GM10248 (cell line): Measurements from ENCODE around the gene PAGR1.
"Not testable (repeated sequence)": the region's sequence is repeated elsewhere in the genome, so short reads cannot be mapped to it uniquely, and the experiment has no call there.

Source experiments
- CTCF ChIA-PET: fragments of 300-600 bp; sonication (Branson Sonifier 250); formaldehyde crosslinking; extraction: SDS; loops from one replicate; lab custom pipeline; 2021; ENCODE audit warnings: antibody characterized with exemption; lab: Yijun Ruan, JAX
- POLR2A ChIA-PET: fragments of 350-650 bp; sonication (Branson Sonifier 250); formaldehyde crosslinking; extraction: SDS; loops from one replicate; lab custom pipeline; 2020; ENCODE audit warnings: antibody characterized with exemption; lab: Yijun Ruan, JAX
- DNase-seq: peaks from one replicate; pipeline ENCODE4 v3.0.0; 2012; ENCODE audit errors: extremely low spot score
- TF ChIP-seq, protein P1 (sequence below): IDR thresholded peaks from 2 replicates; pipeline ENCODE4 v1.5.1; 2012; ENCODE audit warnings: mild to moderate bottlenecking, low read depth; ENCODE audit errors: extremely low read depth, missing control alignments, control extremely low read depth

Gene PAGR1

DNA sequence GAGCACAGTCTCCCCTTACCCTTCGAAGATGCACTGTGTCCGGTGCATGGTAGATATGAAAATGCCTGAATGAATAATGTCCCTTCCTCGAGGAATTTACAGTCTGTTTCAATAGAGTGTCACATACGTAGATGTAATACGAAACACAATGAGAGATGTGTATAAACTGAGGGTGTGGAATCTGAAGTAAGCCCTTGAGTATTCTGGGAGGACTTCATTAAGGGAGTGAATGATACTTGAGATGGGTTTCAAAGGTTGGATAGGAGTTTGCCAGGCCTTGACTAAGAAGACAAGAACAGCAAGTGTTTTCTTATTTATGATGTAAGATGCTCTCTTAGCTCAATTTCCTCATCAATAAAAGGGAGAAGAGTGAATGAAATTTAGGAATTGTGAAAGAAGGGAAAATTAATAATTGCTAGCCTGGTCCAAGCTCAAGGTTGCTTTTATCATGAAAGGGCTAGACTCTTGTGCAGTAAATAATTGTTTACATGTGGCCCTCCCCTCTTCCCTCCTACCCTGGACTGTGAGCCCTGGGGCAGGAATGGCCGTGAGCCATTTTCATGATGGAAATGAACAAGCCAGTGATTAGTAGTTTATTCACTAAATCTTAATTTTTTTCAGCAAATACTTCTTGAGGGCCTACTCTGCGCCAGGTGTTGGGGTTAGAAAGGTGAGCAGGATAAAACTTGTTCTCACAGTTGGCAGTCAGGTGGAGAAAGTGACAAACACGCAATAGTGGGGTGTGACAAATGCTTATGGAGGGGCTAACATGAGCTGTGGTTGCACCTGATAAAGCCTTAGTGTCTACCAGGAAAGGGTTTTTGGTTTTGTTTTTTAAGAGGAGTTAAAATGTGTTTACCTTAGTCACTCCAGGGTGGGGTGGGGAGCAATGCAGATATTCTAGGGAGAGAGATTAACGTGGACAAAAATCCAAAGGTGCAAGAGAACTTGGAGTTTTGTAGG is 23.8 kb upstream of the PAGR1 start:
- TF ChIP-seq, protein P1, sequence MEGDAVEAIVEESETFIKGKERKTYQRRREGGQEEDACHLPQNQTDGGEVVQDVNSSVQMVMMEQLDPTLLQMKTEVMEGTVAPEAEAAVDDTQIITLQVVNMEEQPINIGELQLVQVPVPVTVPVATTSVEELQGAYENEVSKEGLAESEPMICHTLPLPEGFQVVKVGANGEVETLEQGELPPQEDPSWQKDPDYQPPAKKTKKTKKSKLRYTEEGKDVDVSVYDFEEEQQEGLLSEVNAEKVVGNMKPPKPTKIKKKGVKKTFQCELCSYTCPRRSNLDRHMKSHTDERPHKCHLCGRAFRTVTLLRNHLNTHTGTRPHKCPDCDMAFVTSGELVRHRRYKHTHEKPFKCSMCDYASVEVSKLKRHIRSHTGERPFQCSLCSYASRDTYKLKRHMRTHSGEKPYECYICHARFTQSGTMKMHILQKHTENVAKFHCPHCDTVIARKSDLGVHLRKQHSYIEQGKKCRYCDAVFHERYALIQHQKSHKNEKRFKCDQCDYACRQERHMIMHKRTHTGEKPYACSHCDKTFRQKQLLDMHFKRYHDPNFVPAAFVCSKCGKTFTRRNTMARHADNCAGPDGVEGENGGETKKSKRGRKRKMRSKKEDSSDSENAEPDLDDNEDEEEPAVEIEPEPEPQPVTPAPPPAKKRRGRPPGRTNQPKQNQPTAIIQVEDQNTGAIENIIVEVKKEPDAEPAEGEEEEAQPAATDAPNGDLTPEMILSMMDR = no peak
- DNase-seq = no peak
- ChIA-PET CTCF (interaction anchor here (1.1 to 4.7 kb wide), 2 partner anchors 11 to 15 kb away, joined by 3 to 41 read pairs; no protein-coding TSS in a partner anchor), POLR2A (no interaction called here)

DNA sequence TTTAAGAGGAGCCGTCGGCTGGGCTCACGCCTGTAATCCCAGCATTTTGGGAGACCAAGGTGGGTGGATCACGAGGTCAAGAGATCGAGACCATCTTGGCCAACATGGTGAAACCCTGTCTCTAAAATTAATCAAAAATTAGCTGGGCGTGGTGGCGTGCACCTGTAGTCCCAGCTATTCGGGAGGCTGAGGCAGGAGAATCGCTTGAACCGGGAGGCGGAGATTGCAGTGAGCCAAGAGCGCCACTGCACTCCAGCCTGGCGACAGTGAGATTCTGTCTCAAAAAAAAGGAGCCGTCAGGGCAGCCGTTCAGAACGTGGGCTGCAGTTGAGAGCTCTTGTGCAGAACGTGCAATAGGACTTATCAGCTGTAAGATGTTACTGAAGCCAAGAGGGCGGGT is 22.8 kb upstream of the PAGR1 start:
- DNase-seq = not testable (repeated sequence)
- CTCF ChIA-PET = interaction anchor here (1.3 to 4.7 kb wide), 3 partner anchors 10 to 29 kb away, joined by 3 to 41 read pairs (median 6); partner anchors contain the start of gene PAGR1

GRCh38 chr16:29794231-29794710 is 21.7 kb upstream of the PAGR1 start:
- TF ChIP-seq, protein P1 = no peak
- CTCF ChIA-PET = interaction anchor here (1.3 to 2.0 kb wide), 3 partner anchors 21 to 103 kb away, joined by 3 to 6 read pairs (median 4); partner anchors contain the start of gene PAGR1
- no peak for DNase-seq
- POLR2A ChIA-PET = interaction anchor here (0.7 kb wide), 1 partner anchor 865 kb away, joined by 3 read pairs; no protein-coding TSS in a partner anchor

More for the DNA sequence above, 22.8 kb upstream of the PAGR1 start:
- POLR2A ChIA-PET = not testable (repeated sequence)

GRCh38 chr16:29802416-29802935 is 13.5 kb upstream of the PAGR1 start:
- no peak for DNase-seq
- TF ChIP-seq, protein P1 = no peak
- POLR2A ChIA-PET = interaction anchor here (0.6 to 0.7 kb wide), 3 partner anchors 12 to 826 kb away, joined by 3 to 6 read pairs (median 3); partner anchors contain the start of gene KIF22
- CTCF ChIA-PET = interaction anchor here (2.0 to 4.3 kb wide), 3 partner anchors 11 to 45 kb away, joined by 5 to 41 read pairs (median 15); partner anchors contain the start of gene KIF22

DNA sequence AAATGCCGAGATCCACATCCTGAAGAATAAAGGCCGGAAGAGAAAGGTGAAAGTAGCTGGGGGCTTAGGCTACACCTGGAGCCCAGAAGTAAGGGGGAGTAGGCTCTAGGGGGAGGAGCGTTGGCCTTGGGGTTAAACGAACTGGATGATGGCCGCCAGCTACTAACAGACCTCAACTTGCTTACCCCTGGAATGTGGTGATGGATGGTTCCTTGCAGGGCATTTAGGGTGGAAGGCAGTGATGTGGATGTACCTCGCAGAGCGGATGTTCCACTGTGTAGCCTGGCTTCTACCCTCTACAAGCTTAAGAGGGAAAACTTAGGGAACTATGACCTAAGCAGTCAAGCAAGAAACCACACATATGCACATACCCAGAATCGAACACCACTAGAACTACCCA is 11.9 kb upstream of the PAGR1 start:
- DNase-seq = no peak
- ChIA-PET POLR2A (interaction anchor here (0.7 kb wide), 1 partner anchor 117 kb away, joined by 3 read pairs; no protein-coding TSS in a partner anchor), CTCF (interaction anchor here (0.6 to 4.3 kb wide), 6 partner anchors 13 to 256 kb away, joined by 3 to 41 read pairs (median 8); partner anchors contain the start of genes KIF22 and PAGR1)
- TF ChIP-seq, protein P1 = no peak

- TF ChIP-seq, protein P1 = no peak
- DNase-seq = no peak
- POLR2A ChIA-PET = interaction anchor here (0.7 kb wide), 1 partner anchor 117 kb away, joined by 3 read pairs; no protein-coding TSS in a partner anchor
- CTCF ChIA-PET = interaction anchor here (1.0 to 4.3 kb wide), 4 partner anchors 12 to 44 kb away, joined by 3 to 41 read pairs (median 8); partner anchors contain the start of genes KIF22 and PAGR1
Measured at GRCh38 chr16:29804455-29805231, 11.3 kb upstream of the PAGR1 start.
